ENCODE data around the gene NDUFB1.

The NDUFB1 gene

DNA sequence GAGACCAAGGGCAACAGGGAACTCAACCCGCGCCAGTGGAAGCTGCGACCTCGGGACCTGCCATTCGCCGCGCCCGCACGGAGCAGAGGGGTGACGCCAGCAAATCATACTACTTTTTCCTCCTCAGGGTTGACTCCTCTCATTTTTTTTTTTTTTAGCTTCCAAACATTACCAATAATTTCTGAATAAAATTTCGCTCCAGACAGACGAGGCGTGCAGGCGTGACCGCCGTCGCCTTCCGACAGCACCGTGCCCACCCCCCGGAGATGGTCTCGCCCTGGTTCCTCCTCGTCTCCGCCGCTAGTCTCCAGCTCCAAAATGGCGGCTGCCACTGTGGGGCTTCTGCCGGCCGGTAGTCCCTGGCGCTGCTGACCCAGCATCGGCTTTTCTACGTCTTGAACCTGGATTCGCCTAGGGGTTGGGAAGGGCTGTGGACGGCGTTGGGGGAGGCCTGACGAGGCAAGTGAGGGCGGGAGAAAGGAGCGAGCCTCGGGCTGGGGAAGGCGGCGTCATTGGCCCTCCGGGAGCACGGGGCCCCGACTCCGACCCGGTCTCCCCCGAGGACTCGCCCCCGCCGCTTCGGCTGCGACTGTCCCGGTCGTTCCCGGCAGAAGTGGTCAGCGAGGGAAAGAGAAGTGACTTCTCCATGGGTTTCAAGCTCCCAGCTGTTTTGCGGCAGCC is at the start of gene NDUFB1, which contains the start of gene CPSF2:
Gene NDUFB1 (minus strand): TSS at position 37 of the 681 bp plus-strand sequence. CDS start 4,069 bp downstream, outside the sequence.
Gene CPSF2 (plus strand): TSS at position 300 of the 681 bp plus-strand sequence. CDS start 9,016 bp downstream, outside the sequence.
- peak; percentile 58 to 75 for DNase-seq (ENCODE audit: low read depth in 2 of 2, low spot score in 1 of 2)

DNA sequence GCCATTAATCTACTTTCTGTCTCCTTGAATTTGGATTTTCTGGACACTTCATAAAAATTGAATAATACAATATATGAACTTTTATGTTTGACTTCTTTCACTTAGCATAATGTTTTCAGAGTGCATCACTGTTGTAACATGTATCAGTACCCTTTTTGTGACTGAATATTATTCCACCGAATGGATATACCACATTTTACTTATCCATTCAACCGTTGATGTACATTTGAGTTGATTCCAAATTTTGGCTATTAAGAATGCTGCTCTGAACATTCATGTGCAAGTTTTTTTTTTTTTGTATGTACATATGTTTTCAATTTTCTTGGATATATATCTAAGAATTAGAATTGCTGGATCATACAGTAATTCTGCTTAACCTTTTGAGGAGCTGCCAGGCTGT is 43.5 kb upstream of the NDUFB1 start:
- DNase-seq (ENCODE audit: low read depth in 2 of 2, low spot score in 1 of 2) = no peak

DNA sequence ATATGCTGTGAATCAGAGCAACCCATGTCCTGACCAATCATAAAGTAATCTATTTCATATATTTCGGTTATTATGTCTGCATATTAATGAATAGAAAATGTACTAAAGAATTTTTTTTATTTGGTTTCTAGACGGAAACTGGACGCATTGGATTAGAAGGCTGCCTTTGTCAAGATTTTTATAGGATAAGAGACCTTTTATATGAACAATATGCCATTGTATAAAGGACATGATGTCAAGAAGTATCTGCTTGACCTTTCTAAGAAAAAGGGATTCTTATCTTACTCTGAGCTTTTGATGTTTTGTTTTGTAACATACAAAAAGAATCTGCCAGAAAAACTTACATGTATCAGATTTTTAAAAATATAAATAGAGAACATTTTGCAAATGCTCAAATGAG is 40.0 kb upstream of the NDUFB1 start:
- no peak for DNase-seq (ENCODE audit: low read depth in 2 of 2, low spot score in 1 of 2)

DNA sequence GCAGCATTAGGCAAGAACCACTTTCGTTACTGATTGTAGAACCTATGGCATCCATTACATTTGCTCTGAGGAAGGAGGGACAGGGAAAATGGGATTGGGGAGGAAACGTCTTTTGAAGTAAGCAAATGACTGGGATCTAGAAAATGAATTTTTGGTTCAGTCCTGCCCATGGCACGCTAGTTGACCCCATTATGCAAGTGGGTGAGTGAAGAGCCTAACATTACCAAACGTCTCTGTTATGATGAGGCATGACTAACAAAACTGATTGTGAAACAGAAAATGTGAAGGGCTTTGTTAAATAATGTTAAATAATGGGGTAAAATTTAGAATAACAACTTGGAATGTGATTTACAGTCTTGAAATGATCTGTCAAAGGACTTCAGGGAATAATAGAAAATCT is 39.1 kb upstream of the NDUFB1 start:
- DNase-seq (ENCODE audit: low read depth in 2 of 2, low spot score in 1 of 2) = no peak

GRCh38 chr14:92154283-92154942 is 32.9 kb upstream of the NDUFB1 start:
- no peak for DNase-seq (ENCODE audit: low read depth in 2 of 2, low spot score in 1 of 2)

- DNase-seq (ENCODE audit: low read depth in 2 of 2, low spot score in 1 of 2) = no peak
Observed at GRCh38 chr14:92153581-92153980, 32.1 kb upstream of the NDUFB1 start.

GRCh38 chr14:92144708-92145107 is 23.2 kb upstream of the NDUFB1 start:
- DNase-seq (ENCODE audit: low read depth in 2 of 2, low spot score in 1 of 2) = no peak

DNA sequence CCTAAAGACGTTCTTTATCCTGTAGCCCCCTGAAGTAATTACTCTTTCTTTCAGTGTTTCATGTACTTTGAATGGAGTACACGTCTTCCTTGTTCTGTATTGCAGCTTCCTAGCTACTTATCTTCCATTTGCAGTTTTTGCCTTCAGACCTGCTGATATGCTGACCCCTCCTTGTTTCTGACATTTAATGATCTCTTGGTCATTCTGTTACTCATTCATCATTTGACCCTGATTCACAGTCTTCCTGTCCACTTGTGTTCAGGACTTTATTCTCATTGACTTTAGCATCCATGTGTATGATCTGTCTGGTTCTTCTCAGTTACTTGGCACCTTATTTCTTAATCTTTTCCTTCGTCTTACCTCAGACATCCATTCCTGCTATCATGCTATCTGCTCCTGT is 22.5 kb upstream of the NDUFB1 start:
- DNase-seq (ENCODE audit: low read depth in 2 of 2, low spot score in 1 of 2) = no peak

DNA sequence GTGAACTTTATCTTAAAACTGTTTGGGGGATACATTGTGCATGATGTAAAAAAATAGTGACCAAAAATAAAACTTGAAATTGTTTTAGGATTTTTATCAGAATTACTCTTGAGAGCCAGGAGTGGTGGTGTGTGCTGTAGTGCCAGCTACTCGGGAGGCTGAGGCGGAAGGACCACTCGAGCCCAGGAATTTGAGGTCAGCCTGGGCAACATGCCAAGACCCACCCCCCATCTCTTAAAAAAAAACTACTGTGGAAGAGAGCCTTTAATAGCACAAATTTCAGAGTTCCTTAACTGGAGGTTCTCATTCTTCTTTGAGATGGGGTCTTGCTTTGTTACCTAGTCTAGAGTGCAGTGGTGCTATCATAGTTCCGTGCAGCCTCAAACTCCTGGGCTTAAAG is 21.8 kb upstream of the NDUFB1 start:
- no peak for DNase-seq (ENCODE audit: low read depth in 2 of 2, low spot score in 1 of 2)

DNA sequence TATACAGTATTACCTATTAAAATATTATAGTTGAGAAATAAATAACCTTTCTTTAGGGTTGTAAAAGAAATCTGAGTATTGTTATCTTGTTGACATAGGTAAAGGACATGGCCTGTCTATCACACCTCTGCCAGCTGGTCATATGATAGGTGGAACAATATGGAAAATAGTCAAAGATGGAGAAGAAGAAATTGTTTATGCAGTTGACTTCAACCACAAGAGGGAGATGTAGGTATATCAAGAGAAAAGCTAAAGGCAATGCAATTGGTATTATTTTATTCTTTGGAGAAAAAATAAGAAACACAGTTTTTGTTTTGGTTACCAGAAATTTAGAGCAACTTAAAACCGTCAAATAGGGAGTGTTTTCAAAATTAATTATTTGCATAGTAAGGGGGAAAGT is 13.8 kb upstream of the NDUFB1 start:
- no peak for DNase-seq (ENCODE audit: low read depth in 2 of 2, low spot score in 1 of 2)

- no peak for DNase-seq (ENCODE audit: low read depth in 2 of 2, low spot score in 1 of 2)
Observed at GRCh38 chr14:92134456-92134855, 12.9 kb upstream of the NDUFB1 start.

GRCh38 chr14:92122761-92123160 is 1.3 kb upstream of the NDUFB1 start:
- no peak for DNase-seq (ENCODE audit: low read depth in 2 of 2, low spot score in 1 of 2)

DNA sequence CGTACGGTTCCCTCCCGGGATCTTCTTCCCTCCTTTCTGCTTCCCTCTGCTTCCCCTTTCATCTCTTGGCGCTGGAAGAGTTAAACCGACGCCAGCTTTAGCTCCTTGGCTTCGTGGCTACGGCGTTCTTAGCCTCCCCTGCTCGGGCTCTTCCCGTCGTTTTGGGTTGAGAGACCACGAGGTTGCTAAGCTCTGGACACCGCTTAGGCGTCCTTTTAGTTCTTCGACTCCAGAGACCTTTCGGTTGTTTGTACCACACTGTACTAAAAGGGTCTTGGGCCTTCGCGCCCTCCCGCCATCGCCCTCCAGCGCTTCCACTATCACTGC is 808 bp upstream of the NDUFB1 start:
- DNase-seq (ENCODE audit: low read depth in 2 of 2, low spot score in 1 of 2) = no peak

DNA sequence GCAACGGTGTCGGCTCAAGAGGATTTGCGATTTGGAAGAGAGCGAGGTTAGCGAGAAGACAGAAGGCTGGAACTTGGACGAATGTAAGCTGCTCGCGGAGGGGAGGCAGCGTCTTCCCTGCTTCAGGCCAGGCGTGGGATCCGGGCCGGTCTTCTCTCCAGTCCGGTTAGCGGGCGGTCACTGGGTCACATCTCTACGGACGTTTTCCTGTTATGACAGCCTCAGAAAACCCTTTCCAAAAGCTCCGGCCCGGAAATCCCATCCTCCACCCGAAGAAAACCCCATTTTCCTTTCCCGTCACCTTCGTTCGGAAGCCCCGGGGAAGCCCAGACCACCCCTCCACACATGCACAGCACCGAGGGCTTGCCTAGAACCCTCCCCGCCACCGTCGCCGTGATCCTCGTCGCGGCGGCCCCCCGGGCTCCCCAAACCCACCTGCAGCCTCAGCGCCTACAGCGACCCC is 268 bp downstream of the NDUFB1 start:
- no peak for DNase-seq (ENCODE audit: low read depth in 2 of 2, low spot score in 1 of 2)

- no peak for DNase-seq (ENCODE audit: low read depth in 2 of 2, low spot score in 1 of 2)
Observed at GRCh38 chr14:92109490-92109889, 12.0 kb downstream of the NDUFB1 start.

DNA sequence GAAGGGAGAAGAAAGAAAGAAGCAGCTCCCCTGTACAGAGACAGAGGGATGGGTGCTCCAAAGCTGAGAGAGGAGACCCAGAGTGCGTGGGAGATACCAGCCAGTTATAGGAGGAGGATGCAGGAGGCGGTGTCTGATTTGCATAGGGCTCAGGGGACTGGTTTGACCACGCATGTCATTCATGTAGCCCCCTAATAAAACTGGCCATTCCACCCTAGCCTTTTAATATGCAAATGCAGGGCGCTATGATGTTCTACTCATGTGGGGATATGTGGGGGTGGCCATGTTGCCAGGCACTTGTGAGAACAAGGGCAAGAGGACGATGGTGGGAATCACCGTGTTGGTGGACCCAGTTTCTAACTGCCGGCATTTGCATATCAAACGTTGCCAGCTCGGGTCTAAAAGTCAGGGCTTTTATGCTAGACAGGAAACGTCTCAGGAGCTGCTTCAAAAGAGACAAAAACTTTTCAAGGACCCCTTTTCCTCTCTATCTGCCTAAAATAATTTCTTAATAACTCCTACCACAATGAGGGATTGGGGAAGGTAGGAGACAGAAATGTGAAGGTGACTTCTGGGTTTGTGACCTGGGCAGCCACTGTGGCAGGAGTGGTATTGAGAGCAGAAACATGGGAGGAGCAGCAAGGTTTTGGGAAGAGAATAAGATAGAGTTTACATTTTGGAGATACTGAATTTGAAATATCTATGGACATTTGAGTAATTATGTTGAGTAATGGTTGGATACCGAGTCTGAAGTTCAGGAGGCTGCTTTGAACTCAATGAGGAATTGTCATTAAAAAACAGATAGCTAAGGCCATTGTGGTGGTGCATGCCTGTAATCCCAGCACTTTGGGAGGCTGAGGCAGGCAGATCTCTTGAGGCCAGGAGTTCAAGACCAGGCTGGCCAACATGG is 12.9 kb downstream of the NDUFB1 start:
- DNase-seq (ENCODE audit: low read depth in 2 of 2, low spot score in 1 of 2) = no peak

DNA sequence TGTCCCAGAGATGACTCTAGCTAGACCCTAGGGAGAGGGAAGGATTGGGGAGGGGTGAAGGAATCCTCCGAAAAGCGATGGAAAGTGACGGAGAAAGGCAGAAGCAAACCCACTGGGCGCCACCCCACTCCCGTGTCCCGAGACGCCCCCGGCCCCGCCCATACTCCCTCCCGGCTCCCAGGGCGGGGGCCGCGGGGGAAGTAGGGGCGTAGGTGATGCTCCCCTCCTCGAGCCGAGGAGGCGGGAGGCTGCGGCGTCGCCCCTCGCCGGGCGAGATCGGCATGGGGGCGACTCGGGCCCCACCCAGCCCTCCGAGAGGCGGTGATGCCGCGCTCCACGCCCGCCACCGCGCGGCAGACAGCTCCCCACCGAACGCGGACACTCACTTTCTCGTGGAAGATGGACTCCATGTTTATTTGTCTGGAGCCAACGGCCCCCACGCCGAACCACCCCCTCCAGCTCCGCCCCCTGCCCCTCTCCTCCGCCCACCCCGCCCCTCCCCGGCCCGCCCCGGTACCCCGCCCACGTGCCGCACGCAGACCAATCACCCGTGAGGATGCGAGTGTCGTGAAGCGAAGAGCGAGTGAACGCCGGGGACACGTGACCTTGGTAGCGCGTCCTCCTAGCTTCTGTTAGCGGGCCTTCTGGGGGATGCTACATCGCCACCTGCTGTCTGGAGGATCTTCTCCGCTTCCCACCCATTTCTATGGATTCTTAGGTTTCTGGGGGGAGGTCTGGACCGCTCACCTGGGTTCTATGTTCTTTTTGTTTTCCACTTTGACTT is 15.2 kb downstream of the NDUFB1 start, which contains the start of gene ATXN3:
Gene ATXN3 (minus strand): TSS at position 440 of the 784 bp plus-strand sequence. CDS start 30 bp downstream, at position 410.
- DNase-seq (ENCODE audit: low read depth in 2 of 2, low spot score in 1 of 2) = peak; percentile 83 to 92

DNA sequence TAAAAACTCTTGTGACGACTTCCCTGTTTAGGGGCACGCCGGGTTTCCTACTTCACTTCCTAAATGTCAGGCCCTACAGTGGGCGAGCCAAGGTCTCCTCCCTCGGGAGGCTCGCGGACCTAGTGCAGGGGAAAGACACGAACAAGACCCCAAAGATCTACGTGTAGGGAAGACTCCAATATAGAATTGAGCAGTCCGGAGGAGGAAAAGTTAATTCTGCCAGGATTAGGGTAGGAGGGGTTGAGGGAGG is 15.7 kb downstream of the NDUFB1 start:
- DNase-seq (ENCODE audit: low read depth in 2 of 2, low spot score in 1 of 2) = no peak

GRCh38 chr14:92105073-92105892 is 16.2 kb downstream of the NDUFB1 start:
- DNase-seq (ENCODE audit: low read depth in 2 of 2, low spot score in 1 of 2) = no peak

- no peak for DNase-seq (ENCODE audit: low read depth in 2 of 2, low spot score in 1 of 2)
Observed at GRCh38 chr14:92103363-92103989, 18.0 kb downstream of the NDUFB1 start.

Measured in stimulated activated CD8-positive, alpha-beta memory T cell treated with anti-CD3 and anti-CD28 coated beads, Interleukin-4, amount 100 ng/mL, for 1 hour (primary cell).